LoVo (cell line): ENCODE measurements around the gene AAK1.
"Not testable (repeated sequence)": the region's sequence is repeated elsewhere in the genome, so short reads cannot be mapped to it uniquely, and the experiment has no call there.

Experiments
- DNase-seq: peaks from one replicate; pipeline ENCODE4 v3.0.0-alpha.2; 2016; ENCODE audit warnings: low spot score

The AAK1 gene

GRCh38 chr2:69449906-69450305 is 193.6 kb downstream of the AAK1 start:
- DNase-seq = no peak

DNA sequence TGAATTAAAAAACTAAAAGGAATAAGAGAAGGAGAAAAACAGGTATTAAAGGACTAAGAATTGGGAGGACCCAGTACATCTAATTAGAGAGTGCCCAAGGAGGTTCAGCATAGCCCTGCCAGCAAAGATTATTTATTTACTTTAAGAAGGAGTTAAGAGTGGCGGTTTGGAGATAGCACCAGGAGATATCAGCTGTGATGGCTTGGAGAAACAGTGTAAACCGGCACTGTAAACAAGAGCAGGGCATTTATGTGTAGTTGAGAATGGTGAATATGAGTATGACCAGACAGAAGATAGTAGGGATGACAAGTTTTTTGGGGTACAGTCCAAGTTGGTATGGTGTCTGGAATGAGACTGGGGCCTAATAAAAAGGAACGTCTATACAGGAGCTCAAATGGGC is 199.9 kb downstream of the AAK1 start:
- not testable (repeated sequence) for DNase-seq

DNA sequence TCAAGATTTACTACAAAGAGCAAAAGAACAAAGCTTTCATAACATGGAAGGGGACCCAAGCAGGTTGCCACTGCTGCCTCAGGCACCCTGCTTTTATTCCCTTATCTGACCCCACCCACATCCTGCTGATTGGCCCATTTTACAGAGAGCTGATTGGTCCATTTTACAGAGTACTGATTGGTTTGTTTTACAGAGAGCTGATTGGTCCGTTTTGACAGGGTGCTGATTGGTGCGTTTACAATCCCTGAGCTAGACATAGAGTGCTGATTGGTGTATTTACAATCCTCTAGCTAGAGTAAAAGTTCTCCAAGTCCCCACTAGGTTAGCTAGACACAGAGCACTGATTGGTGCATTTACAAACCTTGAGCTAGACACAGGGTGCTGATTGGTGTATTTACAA is 204.0 kb downstream of the AAK1 start:
- not testable (repeated sequence) for DNase-seq

GRCh38 chr2:69438580-69438979 is 205.0 kb downstream of the AAK1 start:
- no peak for DNase-seq

GRCh38 chr2:69437751-69438154 is 205.8 kb downstream of the AAK1 start:
- no peak for DNase-seq

DNA sequence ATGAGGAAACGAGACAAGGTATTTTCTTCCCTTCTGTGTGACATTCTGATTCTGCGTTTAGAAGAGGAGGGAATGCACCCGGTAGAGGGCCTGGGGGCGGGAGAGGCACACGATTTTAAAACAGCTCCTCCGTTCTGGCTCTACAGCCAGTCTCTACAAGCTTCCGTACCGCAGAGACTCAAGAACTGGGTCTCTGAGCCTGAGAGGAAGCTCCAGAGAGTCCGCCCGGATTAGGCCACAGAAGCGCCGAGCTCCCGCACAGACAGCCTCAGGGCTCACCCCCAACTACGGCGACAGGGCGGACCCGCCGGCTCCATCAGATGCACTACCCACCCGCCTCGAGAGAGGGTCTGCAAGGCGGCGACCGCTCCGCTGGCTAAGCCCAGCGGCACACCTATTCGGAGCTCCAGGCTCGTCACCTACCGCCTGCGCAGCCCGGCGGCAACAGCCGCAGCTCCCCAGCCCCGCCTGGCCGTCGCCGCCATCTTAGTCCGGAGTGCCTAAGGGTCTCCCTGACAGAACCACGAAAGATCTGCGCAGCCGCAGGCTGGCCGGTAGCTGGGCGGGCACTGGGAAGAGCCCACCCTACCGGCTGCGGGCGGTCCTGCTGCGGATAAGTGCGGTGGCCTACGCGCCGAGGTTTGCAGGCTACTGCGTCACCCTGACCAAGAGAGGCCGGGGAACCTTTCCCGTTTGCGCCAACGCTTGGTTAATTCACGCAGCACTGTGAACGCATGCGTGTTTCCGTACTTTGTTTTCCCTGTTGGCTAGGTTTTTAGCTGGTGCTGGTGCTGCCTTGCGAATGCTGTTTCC is 206.4 kb downstream of the AAK1 start, which contains the start of gene NFU1:
Gene NFU1, minus strand, starts transcription at position 498 of the 813 bp plus-strand sequence. Its CDS starts 13 bp downstream, at position 485.
- DNase-seq = peak; percentile 97

- peak; percentile 16 for DNase-seq
Measured at GRCh38 chr2:69436596-69436937, 207.0 kb downstream of the AAK1 start.

DNA sequence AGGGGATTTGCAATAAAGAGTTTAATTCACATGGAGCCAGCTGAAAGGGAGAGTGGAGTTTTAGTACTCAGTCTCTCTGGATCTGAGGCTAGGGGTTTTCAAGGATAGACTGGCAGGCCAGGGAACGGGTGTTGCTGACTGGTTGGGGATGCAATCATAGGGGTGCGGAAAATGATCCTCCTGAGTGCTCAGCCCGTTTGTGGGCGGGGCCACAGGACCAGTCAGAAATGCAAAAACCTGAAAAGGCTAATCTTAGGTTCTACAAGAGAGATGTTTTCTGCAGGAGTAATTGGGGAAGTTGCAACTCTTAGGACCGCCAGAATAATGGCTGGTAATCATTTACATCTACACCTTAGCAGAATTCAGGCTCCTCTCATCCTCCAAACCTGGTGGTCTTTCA is 208.8 kb downstream of the AAK1 start:
- no peak for DNase-seq

DNA sequence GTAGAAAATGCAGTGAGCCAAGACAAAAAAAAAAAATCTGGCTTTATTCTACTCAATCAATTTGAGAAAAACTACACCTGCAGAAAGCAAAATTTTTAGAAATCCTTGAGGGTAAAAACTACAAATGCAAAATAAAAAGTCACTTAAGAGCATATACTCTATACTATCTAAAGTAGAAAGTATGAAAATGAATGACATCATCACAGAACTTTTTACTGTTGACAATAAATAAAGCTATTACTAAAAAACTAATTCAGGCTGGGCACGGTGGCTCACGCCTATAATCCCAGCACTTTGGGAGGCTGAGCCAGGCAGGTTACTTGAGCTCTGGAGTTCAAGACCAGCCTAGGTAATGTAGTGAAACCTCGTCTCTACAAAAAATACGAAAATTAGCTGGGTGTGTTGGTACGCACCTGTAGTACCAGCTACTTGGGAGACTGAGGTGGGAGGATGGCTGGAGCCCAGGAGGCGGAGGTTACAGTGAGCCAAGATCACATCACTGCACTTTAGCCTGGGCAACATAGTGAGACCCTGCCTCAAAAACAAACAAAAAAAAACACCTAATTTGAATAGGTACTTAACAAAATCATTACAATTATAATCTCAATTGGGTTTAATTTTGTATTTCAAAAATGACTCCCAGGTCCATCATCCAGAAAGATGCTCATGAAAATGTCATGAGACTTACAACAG is 213.9 kb downstream of the AAK1 start:
- DNase-seq = no peak

DNA sequence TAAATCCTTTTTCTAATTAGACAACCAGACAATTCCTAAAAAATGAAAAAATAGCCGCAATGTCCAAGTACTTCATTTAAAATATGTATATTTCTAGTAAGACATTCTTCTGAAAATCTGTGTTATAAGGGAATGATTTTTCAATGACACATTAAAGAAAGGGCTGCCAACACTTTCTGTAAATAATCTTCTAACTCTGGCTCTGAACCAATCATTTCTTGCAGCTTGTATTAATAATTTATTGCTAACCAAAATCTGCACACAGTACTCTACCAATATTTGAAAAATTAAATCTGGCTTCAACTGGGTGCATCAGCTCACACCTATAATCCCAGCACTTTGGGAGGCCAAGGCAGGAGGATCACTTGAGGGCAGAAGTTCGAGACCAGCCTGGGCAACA is 214.6 kb downstream of the AAK1 start:
- DNase-seq = no peak

GRCh38 chr2:69424419-69424818 is 219.1 kb downstream of the AAK1 start:
- no peak for DNase-seq

GRCh38 chr2:69422198-69422597 is 221.3 kb downstream of the AAK1 start:
- DNase-seq = no peak

GRCh38 chr2:69419111-69419510 is 224.4 kb downstream of the AAK1 start:
- DNase-seq = not testable (repeated sequence)

GRCh38 chr2:69416147-69416546 is 227.4 kb downstream of the AAK1 start:
- DNase-seq = no peak
